Panc1 (cell line): Measurements from ENCODE around the gene UFSP2.

Experiments used
- CTCF ChIP-seq: fragments of 450-650 bp; IDR thresholded peaks from 2 replicates; pipeline ENCODE4 v1.5.1; 2017; ENCODE audit warnings: mild to moderate bottlenecking
- POLR2AphosphoS5 ChIP-seq: IDR thresholded peaks from 2 replicates; pipeline ENCODE4 v1.6.1; 2012; ENCODE audit warnings: mild to moderate bottlenecking, low read depth, low read length, moderate library complexity
- REST ChIP-seq, 2 experiments: IDR thresholded peaks; 2 replicates each; pipeline ENCODE4 v1.6.1; 2011 to 2012; ENCODE audit warnings: low read depth in 2 of 2, control low read depth in 1 of 2, low read length in 1 of 2, mild to moderate bottlenecking in 1 of 2, moderate library complexity in 1 of 2; ENCODE audit not compliant: insufficient read depth in 1 of 2
- SIN3A ChIP-seq: IDR thresholded peaks from 2 replicates; pipeline ENCODE4 v1.6.1; 2012; ENCODE audit warnings: low read depth, mild to moderate bottlenecking, low read length, moderate library complexity, borderline replicate concordance; ENCODE audit not compliant: insufficient read depth

- TF ChIP-seq CTCF, result no peak
- no peak for TF ChIP-seq POLR2AphosphoS5
- no peak for TF ChIP-seq REST (IDR thresholded peaks at IDR 0.05; ENCODE audit: insufficient read depth in 1 of 2, low read depth in 2 of 2, low read length in 1 of 2)
- no peak for TF ChIP-seq SIN3A
Measured at GRCh38 chr4:185384930-185385331, 40.8 kb downstream of the UFSP2 start.
